HG03175 (cell line): Measurements from ENCODE around the gene CD200R1L.

Source experiments
- ATAC-seq: cut with Tn5 transposase; IDR thresholded peaks from one replicate; pipeline ENCODE4 v1.9.1; 2021; ENCODE audit warnings: mild to moderate bottlenecking, moderate library complexity; ENCODE audit not compliant: unreplicated experiment

Gene CD200R1L

DNA sequence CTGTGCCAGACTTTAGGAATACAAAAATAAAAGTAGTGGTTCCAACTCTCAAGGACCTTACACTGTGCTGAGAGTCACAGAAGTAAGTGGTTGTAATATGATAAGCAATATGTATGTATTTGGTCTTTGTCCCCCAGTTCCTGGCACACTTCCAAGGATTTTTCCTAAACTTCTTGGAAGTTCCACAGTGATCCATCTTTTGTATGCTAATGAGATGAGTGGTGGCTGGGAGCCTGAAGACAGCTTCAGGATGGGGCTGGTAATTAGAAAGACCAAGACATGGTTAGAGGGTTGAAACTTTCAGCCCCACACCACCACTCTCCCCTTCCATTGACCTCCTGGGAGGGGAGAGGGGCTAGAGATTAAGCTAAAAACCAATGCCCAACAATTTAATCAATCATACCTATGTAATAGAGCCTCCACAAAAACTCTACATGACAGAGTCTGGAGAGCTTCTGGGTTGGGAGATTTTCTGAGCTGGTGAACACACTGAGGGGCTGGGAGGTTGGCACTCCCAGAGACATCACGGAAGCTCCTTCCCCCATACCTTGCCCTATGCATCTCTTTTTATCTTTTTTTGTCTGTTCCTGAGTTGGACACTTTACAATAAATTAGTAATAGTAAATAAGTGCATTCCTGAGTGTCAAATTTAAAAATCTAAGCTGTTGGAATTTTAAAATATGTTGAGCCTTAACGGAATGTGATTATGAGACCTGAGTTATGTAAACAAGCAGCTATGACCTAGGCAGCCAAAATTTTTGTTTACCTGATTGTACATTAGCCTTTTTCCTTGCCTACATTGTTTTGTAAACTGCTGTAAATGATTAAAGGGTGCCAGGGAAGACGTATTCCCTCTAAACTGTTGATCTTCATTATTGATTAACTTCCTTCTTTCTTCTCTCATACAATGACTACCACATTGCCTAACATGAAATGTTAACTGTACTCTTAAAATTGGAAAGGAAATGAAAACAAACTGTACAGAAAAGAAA lies 24.3 kb downstream of the CD200R1L start:
- no peak for ATAC-seq

- ATAC-seq: no peak
These were observed 28.4 kb downstream of the CD200R1L start for GRCh38 chr3:112818289-112818688.

DNA sequence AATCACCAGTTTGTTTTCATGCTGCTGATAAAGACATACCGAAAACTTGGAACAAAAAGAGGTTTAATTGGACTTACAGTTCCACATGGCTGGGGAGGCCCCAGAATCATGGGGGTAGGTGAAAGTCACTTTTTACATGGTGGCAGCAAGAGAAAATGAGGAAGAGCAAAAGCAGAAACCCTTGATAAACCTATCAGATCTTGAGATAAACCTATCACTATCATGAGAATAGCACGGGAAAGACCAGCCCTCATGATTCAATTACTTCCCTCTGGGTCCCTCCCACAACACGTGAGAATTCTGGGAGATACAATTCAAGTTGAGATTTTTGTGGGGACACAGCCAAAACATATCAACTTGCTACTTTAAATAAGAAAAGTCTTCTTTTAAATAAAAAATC lies 28.9 kb downstream of the CD200R1L start:
- no peak for ATAC-seq

- no peak for ATAC-seq
These were observed 29.4 kb downstream of the CD200R1L start for GRCh38 chr3:112817271-112817670.

GRCh38 chr3:112815981-112816380 lies 30.7 kb downstream of the CD200R1L start:
- ATAC-seq: no peak

- ATAC-seq: no peak
These were observed 32.4 kb downstream of the CD200R1L start for GRCh38 chr3:112814266-112814665.

- ATAC-seq: peak; percentile 84
These were observed 32.9 kb downstream of the CD200R1L start for GRCh38 chr3:112813723-112814171.

GRCh38 chr3:112813016-112813415 lies 33.6 kb downstream of the CD200R1L start:
- no peak for ATAC-seq

DNA sequence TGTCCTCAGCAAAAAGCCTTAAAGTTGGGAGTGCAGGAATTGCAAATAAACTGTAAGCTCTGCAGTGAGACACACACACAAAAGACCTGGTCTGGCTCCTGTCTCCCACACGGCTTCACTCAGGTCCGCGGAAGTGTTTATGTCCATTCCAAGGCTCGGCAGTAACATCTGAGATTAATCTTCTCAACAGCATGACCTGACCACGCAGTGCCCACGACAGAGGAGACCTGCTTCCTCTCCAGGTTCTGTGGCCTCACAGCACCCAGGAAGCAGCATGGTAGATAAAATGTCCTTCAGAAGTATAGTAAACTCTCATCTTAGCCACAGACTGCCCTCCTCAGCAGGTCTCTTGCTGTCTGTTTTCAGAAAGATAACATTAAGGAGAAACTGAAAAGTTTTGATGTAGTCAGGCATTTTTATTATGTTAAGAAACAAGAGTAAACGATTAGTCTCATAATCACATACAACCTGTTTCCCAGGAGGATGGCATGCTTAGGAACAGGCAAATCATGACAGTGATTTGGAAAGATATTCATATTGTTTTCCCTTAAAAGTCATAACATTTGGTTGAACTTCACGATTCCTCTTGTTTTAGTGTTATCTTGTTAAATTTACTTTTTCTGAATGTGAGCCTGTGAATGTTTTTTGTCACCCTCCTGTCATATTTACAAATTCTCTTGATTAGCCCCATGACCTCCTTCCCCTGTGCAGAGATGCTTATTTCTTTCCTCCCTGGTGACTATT lies 34.6 kb downstream of the CD200R1L start:
- ATAC-seq: no peak

GRCh38 chr3:112811131-112811884 lies 35.4 kb downstream of the CD200R1L start:
- ATAC-seq: no peak

GRCh38 chr3:112810561-112810960 lies 36.1 kb downstream of the CD200R1L start:
- ATAC-seq: no peak

DNA sequence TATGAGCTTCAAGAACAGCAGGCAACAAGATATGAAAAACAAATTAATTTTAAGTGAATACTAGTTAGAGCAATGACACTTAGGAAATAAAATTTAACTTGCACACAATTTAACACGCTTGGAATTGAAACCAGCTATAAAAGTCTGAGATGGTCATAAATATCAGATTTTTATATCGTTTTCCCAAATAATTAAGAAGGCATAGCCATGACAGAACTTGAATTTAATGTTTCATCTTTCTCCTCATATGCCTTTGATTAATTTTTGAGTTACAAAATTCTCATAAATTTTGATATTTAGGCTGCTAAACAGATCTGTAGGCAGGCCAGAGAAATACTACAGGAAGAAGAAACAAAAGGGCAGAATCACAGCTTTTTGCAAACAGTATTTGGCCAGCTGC lies 38.5 kb downstream of the CD200R1L start:
- no peak for ATAC-seq

DNA sequence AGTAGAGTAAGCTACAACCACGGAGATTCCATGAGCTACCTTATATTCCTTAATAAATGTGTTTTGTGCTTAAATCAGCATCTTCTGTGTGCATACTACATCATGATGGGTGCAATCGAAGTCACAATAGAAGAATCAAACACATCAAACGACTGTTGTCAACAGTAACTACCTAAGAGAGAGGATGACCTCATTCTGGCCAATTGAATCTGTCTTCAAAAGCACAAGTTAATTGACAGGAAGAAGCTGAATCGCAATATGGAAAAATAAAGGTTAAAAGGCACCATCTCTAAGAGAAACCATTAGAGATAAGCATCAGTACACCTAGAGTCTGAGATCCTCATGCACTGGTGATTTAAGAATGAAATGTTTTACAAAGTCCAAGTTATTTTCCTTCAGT lies 39.0 kb downstream of the CD200R1L start:
- no peak for ATAC-seq

DNA sequence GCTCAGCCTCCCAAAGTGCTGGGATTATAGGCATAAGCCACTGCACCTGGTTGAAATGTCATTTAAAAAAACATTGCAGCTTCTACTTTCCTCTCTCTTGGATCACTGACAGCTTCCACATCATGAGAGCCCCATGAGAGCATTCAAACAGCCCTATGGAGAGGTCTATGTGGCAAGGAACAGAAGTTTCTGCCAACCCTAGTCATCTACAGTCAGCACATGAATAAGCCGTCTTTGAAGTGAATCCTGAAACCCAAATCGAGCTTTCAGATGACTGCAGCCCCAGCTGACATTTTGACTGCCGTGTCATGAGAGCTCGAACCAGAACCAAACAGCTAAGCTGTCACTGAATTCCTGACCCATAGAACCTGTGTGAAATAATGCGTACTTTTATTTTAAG lies 39.8 kb downstream of the CD200R1L start:
- no peak for ATAC-seq

GRCh38 chr3:112805126-112805525 lies 41.5 kb downstream of the CD200R1L start:
- no peak for ATAC-seq

DNA sequence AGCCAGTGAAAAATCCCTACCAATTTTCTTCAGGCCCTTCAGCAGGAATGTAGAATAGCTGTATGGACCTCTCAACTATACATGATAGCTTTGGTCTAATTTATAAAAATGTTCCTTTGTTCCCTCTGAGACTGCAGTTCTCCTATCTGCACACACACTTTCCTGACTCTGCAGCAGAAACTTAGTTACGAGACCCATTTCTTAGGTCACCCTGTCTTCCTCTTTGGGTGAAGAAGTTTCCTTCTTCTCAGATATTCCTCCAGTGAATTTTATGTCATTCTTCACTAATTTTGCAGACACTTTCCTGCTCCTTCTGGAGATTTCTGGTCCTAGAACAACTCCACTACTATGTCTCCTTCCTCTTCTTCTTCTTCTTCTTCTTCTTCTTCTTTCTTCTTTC lies 42.6 kb downstream of the CD200R1L start:
- ATAC-seq: no peak

GRCh38 chr3:112803467-112803866 lies 43.2 kb downstream of the CD200R1L start:
- no peak for ATAC-seq

GRCh38 chr3:112802338-112802737 lies 44.3 kb downstream of the CD200R1L start:
- ATAC-seq: no peak

DNA sequence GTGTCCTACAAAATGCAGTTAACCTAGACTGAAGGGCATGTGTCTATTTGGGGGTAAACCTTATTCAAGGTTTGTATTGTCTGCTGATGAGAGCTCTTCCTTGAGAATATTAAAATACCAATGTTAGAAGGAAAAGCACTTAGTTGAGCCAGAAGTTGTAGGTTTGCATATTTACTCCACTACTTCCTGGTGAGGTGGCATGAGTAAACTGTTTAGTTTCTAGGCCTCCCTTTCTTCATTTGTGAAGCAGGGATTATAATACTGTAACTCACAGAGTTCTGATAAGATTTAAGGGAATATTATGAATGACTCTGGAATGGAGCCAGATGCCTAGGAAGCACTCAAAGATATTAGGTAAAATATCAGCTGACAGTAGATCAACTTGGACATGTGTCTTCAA lies 46.7 kb downstream of the CD200R1L start:
- no peak for ATAC-seq

GRCh38 chr3:112794622-112795172 lies 52.0 kb downstream of the CD200R1L start:
- ATAC-seq: no peak
